Measurements from ENCODE around the gene AGRN.
A peak's percentile ranks its signal among the peaks of the same experiment; 100 is the strongest.
"Not testable (repeated sequence)": the region's sequence is repeated elsewhere in the genome, so short reads cannot be mapped to it uniquely, and the experiment has no call there.

Gene AGRN

GRCh38 chr1:1020000-1020404, at the start of gene AGRN:
Gene AGRN (plus strand): TSS chr1:1020120. CDS start chr1:1020173, 53 bp downstream.
- no peak for DNase-seq

GRCh38 chr1:970242-970972, 49.5 kb upstream of the AGRN start:
- no peak for DNase-seq

- no peak for DNase-seq
Measured at GRCh38 chr1:970973-971730, 48.8 kb upstream of the AGRN start.

GRCh38 chr1:971751-972506, 48.0 kb upstream of the AGRN start:
- no peak for DNase-seq

- DNase-seq: no peak
Measured at GRCh38 chr1:972726-973458, 47.0 kb upstream of the AGRN start.

GRCh38 chr1:973459-974292, 46.2 kb upstream of the AGRN start:
- no peak for DNase-seq

- DNase-seq: no peak
Measured at GRCh38 chr1:974293-974640, 45.7 kb upstream of the AGRN start.

GRCh38 chr1:974687-975328, 45.1 kb upstream of the AGRN start:
- no peak for DNase-seq

GRCh38 chr1:975365-975764, 44.6 kb upstream of the AGRN start:
- no peak for DNase-seq

GRCh38 chr1:975896-976683, 43.8 kb upstream of the AGRN start:
- DNase-seq: peak; percentile 53

GRCh38 chr1:976791-977190, 43.1 kb upstream of the AGRN start:
- not testable (repeated sequence) for DNase-seq

GRCh38 chr1:978069-978834, 41.7 kb upstream of the AGRN start:
- no peak for DNase-seq

- DNase-seq: no peak
Measured at GRCh38 chr1:978835-979743, 40.8 kb upstream of the AGRN start.

GRCh38 chr1:979744-980072, 40.2 kb upstream of the AGRN start:
- no peak for DNase-seq

- no peak for DNase-seq
Measured at GRCh38 chr1:980137-980571, 39.8 kb upstream of the AGRN start.

GRCh38 chr1:980602-981395, 39.1 kb upstream of the AGRN start:
- no peak for DNase-seq

GRCh38 chr1:981491-981954, 38.4 kb upstream of the AGRN start:
- DNase-seq: no peak
